ENCODE data around the gene PGAM2.

The PGAM2 gene

GRCh38 chr7:44103566-44103922 is 38.2 kb upstream of the PGAM2 start:
- DNase-seq, result no peak

DNA sequence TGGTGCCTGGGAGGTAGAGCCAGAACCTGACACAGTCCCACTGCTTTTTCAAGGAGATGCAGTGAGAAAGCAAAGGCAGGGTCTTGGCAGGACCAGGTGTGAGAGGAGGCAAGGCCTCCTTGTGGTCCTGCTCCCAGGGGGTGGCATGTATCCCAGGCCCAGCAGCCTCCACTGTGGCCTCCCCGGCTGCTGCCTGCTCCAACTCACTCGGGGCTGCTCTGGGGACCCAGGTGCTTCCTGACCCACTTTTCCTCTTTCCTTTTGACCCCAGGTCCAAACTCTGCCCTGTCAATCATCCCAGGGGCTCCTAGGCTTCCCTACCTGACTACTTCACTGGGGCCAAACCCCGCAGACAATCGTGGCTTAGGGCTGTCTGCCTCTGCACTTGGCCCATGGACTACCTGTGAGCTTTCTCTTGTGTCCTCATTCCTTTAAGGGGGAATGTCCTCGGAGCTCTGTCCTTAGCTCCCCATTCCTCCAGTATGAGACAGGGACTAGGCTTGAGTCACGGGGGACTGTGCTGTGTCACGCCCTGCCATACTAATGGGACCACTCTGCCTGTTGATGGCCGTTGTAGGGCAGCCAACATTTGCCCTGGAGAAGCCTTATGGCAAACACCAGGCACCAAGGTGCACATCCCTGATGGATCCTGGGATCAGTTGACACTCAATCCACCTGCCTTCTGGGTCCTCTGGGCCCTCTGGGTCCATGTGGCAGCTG is 37.6 kb upstream of the PGAM2 start:
- DNase-seq, result no peak

DNA sequence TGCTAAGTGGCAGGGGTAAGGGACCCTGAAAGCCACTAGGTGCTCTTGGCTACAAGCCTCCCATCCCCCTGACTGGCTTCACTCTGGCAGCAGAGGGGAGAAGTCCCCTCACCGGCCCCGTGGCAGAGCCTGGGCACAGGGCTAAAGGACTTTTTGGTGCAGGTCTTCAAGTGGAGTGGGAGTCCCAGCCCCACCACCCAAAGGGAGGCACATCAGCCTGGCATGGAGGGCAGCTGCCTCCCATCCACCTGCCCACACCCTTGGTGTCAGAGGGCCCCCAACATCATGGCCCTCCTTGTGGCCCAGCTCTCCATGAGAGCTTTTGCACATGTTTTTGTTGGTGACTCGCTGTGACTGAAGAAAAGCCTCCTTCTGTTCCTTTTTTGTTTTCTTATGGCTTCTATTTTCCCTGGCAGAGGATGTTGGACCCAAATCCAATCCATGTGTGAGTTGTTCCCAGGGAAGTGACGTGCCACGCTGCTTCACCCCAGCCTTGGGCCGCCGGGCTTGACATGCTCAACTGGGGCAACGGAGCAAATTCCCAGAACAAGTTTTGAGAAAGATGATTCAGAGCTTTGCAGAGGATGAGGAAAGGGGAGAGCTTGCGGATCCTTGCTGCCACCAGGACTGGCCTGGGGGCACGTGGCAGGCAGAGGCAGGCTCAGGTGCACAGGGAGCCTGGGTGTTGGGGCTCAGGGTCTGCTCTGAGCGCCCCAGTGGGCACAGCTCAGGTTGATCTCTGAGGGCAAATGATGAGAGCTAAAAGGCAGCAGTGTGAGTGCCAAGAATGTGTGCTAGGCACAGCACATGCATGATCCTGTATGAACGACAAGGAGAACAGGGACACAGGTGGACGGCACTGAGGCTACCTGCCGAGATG is 36.8 kb upstream of the PGAM2 start:
- no peak for DNase-seq

DNA sequence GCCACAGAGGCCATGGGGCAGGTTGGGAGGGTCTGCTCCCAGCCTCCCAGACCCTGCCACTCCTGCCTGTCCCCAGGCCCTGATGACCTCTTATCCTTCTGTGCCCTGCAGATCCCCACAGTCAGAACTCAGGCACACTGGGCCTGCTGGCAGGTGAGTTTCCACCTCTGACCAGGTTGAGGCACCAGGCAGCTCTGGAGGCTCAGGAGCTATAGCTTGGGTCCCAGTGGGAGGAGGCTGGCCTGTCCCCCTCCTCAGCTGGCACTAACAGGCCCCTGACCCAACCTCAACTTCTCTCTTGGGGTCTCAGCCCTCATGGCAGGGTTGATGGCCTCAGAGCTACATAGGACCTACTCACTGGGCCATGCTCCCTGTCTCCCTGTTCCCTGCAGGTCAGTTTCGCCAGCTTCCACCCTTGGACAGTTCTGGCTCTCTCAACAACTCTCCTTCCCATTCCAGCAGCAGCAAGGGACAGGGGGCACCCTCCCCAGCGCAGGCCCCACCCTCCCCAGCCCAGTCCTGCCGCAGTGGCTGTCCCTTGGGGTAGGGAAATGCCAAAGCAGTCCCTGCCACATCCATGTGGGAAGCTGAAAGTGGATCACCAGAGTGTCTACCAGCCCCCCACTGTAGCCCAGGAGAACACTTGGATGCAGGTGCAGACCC is 36.1 kb upstream of the PGAM2 start:
- no peak for DNase-seq

- no peak for DNase-seq
These were observed 35.3 kb upstream of the PGAM2 start for GRCh38 chr7:44100458-44101302.

DNA sequence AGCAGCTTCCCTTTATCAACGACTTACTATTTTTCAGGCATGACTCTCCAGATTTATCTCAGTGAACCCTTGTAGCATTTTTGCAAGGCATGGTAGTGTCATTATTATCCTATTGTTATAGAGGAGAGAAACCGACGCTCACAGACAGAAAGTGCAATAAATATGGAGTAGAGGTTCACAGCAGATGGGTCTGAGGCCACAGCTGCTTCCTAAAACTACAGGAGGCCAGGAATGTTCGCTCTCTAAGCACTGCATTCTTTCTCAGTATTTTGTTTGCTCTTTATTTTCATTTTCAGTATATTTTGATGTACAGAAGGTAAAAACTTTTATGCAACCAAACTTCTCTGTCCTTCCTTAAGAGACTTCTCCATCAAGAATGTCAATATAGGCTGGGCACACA is 34.3 kb upstream of the PGAM2 start:
- DNase-seq, result no peak

- DNase-seq, result no peak
These were observed 33.0 kb upstream of the PGAM2 start for GRCh38 chr7:44098092-44099068.

GRCh38 chr7:44097064-44097932 is 31.9 kb upstream of the PGAM2 start:
- DNase-seq, result no peak

DNA sequence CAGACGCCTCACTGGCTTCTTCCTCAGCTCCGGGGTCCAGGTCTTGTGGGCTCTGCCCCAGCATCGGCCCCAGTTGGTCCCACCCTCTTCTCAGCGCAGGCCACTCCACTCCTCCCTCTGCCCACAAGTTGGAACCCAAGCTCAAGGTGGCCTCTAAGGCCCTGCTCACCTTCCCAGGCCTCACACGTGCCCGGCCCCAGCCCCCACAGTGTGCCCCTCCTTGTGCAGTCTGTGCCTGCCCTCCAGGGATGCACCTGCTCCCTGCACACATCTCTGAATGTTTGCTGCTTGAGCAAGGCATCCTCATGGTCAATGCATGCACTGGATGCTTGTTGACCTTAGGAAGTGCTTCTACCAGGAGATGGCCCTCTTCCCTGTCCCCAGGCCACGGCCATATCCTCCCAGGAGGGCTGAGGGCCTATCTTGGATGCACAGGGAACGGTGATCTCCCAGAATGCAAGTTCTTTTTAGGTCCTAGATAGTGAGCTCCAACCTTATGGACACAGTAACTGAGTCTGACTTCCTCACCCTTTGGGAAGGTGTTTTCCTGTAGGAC is 31.0 kb upstream of the PGAM2 start:
- no peak for DNase-seq

GRCh38 chr7:44095781-44096180 is 30.4 kb upstream of the PGAM2 start:
- no peak for DNase-seq

GRCh38 chr7:44094883-44095592 is 29.7 kb upstream of the PGAM2 start:
- DNase-seq, result no peak

- DNase-seq, result no peak
These were observed 29.0 kb upstream of the PGAM2 start for GRCh38 chr7:44094365-44094764.

- DNase-seq, result no peak
These were observed 27.8 kb upstream of the PGAM2 start for GRCh38 chr7:44093102-44093641.

- no peak for DNase-seq
These were observed 22.8 kb upstream of the PGAM2 start for GRCh38 chr7:44087911-44088838.

DNA sequence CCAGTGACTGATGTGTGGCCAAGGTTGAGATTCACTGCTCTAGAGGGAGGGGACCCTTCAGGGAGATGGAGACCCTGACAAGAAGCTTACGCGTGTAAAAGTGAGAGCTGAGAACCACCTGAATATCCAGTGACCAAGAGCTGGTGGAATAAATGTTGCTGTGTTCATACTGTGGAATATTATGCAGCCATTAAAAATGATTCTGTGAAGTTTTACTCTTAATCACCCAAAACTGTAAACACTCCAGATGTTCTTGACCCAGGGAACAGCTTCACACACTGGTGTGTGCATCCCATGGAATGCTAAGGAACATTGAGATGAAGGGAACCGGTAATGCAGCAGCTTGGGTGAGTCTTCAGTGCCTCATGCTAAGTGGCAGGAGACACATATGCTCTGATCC is 21.3 kb upstream of the PGAM2 start:
- no peak for DNase-seq

- DNase-seq, result no peak
These were observed 20.2 kb upstream of the PGAM2 start for GRCh38 chr7:44085546-44085945.

GRCh38 chr7:44084701-44085100 is 19.3 kb upstream of the PGAM2 start:
- DNase-seq, result no peak

- no peak for DNase-seq
These were observed 18.4 kb upstream of the PGAM2 start for GRCh38 chr7:44083796-44084195.
